ENCODE results near the gene TOB1.
"Not testable (repeated sequence)": the region's sequence is repeated elsewhere in the genome, so short reads cannot be mapped to it uniquely, and the experiment has no call there.

DNA sequence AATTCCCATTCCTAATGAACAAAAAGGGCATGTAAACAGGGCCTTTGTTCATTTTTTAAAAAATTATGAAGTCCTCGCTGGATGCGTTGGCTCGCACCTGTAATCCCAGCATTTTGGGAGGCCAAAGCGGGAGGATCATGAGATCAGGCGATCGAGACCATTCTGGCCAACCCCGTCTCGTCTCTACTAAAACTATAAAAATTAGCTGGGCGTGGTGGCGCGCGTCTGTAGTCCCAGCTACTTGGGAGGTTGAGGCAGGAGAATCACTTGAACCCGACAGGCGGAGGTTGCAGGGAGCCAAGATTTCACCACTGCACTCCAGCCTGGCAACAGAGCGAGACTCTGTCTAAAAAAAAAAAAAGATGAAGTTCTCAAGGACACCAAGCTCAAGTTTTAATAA, 6.4 kb downstream of the TOB1 start:
- not testable (repeated sequence) for TF ChIP-seq EZH2 (IDR thresholded peaks at IDR 0.05); POLR2AphosphoS5 (IDR thresholded peaks at IDR 0.05; ENCODE audit: borderline replicate concordance, low read depth, low read length); FOXP2 (optimal IDR thresholded peaks at IDR 0.05; ENCODE audit: control extremely low read depth, extremely low read length, insufficient read depth)

Measured in SK-N-MC (cell line).